ENCODE results near the gene ACTL9. TPM values are rescaled to one million over a fixed set of nuclear protein-coding genes. Genes with fewer than 3 reads are reported as not detected.

ACTL9 gene
- total RNA-seq, 1 experiment from 2014 or later: not detected

DNA sequence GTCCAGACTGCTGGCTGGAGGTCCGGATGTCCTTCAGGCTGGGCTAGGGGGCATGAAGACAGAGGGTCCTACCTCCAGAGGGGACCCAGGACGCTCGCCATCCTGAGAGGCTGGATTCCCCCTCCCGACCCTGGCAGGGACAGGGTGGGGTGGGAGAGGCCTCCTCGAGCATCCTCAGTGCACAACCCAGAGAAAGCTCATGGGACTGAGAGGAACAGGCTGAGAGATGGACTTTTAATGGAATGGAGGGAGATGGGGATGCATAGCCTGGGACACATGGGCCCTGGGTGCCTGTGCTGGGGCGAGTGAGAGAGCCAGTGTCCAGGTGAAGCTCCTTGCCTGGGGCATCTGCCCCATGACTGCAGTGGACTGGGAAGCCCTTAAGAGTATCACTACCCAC is 3.1 kb downstream of the ACTL9 start:
- in situ Hi-C loops (cut with HindIII; ENCODE audit: low pct_unique_long_range_greater_than_20kb, low sequenced_read_pairs): no loop called here
- DNase-seq (ENCODE audit: low read depth): no peak

DNA sequence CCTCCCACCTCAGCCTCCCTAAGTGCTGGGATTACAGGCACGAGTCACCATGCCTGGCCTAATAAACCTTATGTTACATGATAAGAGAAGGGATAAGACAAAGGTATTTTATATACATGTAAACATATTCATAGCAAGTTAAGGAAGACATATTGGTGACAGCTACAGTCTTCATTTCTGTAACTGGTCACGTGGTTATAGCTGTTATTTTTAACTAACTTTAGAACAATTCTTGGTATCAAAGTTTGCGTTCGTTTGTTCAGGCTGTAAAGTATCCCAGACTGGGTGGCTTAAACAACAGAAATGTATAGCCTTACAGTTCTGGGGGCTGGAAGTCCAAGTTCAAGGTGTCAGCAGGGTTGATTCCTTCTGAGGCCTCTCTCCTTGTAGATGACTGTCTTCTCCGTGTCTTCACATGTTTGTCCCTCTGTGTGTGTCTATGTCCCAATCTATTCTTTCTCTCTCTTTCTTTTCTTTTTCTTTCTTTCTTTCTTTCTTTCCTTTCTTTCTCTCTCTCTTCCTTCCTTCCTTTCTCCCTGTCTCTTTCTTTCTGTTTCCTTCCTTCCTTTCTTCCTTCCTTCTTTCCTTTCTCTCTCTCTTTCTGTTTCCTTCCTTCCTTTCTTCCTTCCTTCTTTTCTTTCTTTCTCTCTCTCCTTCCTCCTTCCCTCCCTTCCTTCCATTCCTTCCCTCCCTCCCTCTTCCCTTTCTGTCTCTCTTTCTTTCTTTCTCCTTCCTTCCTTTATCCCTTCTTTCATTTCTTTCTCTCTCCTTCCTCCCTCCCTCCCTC is 7.6 kb downstream of the ACTL9 start:
- DNase-seq (ENCODE audit: low read depth): no peak
- in situ Hi-C loops (cut with HindIII; ENCODE audit: low pct_unique_long_range_greater_than_20kb, low sequenced_read_pairs): no loop called here

DNA sequence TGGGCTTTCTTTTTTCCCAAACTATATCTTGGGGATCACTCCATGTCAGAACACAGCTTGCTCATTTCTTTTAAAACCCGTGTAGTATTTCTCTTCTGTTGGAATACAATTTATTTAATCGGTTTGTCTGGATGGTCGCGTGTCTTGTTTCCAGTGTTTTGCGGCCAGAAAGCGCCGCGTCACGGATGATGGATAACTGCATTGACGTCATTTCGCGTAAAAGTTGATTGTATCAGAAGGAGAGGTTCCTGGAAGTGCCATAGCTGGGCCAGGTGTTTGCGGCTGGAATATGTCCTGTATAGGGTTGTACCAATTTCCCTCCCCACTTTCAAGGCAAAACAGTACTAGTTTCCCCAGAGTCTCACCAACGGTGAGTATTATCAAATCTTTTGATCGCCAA is 9.7 kb downstream of the ACTL9 start:
- in situ Hi-C loops (cut with HindIII; ENCODE audit: low pct_unique_long_range_greater_than_20kb, low sequenced_read_pairs): no loop called here
- DNase-seq (ENCODE audit: low read depth): no peak

DNA sequence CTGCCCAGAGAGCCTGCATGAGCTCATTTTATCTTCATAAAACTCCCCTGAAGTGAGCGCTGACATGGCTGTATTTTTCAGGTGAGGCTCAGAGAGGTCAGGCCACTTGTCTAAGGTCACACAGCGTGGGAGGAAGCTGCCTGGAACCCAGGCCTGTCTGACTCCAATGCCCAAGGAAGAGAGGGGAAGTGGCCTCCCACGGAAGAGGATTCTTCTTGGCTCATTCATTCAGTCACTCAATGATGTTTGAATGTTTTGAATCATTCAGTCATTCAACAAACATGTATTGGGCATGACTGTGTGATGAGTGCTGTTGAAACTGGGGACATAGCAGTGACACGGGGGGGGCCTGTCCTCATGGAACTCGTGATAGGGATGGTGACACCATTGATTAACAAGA is 12.0 kb downstream of the ACTL9 start:
- in situ Hi-C loops (cut with HindIII; ENCODE audit: low pct_unique_long_range_greater_than_20kb, low sequenced_read_pairs): no loop called here
- no peak for DNase-seq (ENCODE audit: low read depth)

DNA sequence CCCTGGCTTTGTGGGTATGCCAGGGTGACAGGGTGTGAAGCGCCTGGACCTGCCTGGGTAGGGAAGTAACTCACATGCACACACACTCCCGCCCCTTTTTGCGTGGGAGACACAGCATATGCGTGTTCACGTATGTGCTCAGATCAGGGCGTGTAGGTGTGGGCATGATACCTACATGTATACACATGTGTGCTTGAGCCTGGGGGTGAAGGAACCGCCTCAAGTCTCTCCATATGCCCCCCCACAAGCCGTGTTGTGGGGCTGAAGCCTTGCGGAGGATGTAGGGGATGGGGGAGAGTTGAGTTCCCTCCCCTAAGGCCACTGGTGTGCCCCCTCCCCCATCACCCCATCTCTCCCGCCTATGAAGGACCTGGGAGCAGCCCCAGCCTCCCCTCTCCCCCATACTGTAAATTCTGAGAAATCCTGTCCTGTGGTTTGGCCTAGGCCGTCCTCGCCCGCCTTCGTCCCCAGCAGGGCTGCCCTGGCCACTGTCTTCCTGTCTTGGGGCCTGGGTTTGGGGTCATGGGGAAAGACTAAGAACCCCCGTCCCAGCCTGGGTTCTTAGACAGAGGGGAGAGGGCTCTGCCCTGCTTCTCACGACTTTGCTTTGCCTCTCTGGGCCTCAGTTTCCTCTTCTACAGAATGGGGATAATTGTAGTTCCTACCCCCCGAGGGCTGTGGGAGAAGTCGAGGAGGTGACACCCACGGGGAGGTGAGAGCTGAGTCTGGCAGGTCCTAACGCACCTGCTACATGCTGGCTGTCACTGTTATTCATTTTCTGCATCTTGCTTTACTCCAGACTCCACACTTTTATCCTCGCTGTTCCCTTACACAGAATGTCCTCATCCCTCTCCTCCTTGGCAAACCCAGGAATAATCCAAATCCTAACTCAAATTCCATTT is 14.3 kb downstream of the ACTL9 start:
- in situ Hi-C loops (cut with HindIII; ENCODE audit: low pct_unique_long_range_greater_than_20kb, low sequenced_read_pairs): no loop called here

DNA sequence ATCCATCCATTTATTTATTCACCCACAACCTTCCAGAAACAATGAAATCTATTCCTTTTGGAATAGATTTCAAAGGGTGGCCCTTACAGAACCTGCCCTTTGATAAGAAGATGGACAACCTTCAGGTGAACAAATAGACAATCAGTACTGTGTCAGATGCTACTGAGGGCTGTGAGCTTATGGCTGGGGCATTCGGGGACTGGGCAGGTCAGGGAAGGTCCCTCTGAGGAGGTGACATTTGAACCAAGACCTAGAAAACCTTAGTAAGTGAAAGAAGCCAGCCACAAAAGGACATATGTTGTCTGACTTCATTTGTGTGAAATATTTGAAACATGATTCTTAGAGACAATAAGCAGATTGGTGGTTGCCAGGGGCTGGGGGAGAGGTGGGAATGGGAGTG is 15.7 kb downstream of the ACTL9 start:
- DNase-seq (ENCODE audit: low read depth): no peak
- in situ Hi-C loops (cut with HindIII; ENCODE audit: low pct_unique_long_range_greater_than_20kb, low sequenced_read_pairs): no loop called here

More for the DNA sequence above, 14.3 kb downstream of the ACTL9 start:
- DNase-seq (ENCODE audit: low read depth): no peak

DNA sequence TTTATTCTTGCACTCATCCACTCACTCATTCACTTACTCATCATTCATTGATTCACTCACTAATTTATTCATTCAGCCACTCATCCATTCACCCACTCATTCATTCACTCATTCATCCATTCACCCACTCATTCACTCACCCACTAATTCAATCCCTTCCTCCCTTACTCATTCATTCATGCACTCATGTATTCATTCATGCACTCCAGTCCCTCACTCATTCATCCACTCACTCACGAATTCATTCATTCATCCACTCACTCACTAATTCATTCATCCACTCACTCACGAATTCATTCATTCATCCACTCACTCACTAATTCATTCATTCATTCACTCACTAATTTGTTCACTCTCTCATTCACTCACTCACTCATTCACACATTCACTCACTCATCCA is 16.1 kb downstream of the ACTL9 start:
- no peak for DNase-seq (ENCODE audit: low read depth)
- in situ Hi-C loops (cut with HindIII; ENCODE audit: low pct_unique_long_range_greater_than_20kb, low sequenced_read_pairs): no loop called here

DNA sequence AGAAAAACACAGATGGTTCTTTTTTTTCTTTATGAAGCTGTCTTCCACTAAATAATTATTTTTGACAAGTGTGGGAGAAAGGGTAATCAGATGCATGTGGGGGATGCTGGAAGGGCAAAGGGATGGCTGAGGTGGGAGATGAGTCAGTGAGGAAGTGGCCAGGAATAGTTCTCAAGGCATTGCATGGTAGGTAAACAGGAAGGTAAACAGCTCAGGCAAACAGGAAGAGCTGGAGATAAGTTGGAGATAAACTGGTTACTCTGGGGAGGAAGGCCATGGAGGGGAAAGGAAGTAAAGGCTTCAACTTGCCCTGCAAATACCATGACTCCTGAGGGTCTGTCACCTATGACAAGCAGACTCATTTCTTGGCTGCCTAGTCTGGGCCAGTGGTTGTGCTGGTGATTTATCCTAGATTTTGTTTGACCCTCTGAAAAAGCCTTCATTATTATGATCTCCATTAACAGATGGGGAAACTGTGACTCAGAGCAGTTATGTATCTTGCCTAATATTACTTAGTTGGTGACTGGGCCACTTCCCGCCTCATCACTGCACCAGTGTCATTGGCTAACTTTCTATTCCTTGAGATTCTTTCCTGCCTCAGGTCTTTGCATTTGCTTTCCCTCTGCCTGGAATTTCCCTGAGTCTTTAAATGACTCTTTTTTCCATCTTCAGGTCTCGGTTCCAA is 17.1 kb downstream of the ACTL9 start:
- in situ Hi-C loops (cut with HindIII; ENCODE audit: low pct_unique_long_range_greater_than_20kb, low sequenced_read_pairs): no loop called here
- DNase-seq (ENCODE audit: low read depth): no peak

DNA sequence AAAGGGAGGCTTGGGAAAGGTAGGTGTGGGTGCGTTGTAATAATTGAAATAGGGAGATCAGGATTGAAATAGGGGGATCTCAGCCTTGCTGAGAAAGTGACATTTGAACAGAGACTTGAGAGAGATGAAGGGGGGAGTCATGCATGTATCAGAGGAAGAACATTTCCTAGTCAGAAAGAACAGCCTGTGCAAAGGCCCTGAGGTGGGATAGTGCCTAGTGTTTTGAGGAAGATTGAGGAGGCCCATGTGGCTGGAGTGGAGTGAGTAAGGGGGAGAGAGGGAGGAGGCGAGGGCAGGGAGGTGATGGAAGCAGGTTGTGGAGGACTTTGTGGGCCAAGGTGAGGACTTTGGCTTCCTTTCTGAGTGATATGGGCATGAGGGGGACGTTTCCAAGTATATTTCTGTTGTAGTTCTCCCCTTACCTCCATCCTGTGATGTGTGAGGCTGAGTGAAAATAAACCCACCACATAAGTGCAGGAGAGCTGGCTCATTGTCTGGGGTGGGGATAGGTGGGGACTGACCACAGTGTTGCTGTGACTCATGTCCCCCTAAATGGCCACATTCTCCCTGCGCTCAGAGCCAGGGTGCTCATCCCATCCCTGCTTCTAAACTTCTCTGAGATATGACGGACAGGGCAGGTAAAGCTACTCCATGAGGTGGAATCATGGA is 17.8 kb downstream of the ACTL9 start:
- in situ Hi-C loops (cut with HindIII; ENCODE audit: low pct_unique_long_range_greater_than_20kb, low sequenced_read_pairs): no loop called here

DNA sequence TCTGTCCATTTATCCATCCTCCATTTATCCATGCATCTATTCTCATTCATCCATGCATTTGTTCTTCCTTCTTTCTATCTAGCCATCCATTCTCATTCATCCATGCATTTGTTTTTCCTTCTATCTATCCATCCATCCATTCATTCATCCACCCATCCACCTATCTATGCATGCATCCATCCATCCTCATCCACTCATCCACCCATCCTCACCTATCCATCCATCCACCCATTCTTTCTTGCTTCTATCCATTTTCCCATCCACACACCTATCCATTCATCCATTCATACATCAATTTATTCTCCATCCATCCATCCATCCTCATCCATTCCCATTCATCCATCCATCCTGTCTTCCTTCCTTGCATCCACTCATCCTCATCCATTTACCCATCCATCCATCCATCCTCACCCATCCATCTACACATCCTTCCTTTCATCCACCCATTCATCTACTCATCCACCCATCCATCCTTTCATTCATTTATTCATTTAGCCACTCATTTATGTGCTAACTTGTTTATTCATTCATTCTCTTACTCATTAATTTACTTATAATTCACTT is 20.3 kb downstream of the ACTL9 start:
- in situ Hi-C loops (cut with HindIII; ENCODE audit: low pct_unique_long_range_greater_than_20kb, low sequenced_read_pairs): no loop called here
- no peak for DNase-seq (ENCODE audit: low read depth)

More for the DNA sequence above, 17.8 kb downstream of the ACTL9 start:
- DNase-seq (ENCODE audit: low read depth): no peak

DNA sequence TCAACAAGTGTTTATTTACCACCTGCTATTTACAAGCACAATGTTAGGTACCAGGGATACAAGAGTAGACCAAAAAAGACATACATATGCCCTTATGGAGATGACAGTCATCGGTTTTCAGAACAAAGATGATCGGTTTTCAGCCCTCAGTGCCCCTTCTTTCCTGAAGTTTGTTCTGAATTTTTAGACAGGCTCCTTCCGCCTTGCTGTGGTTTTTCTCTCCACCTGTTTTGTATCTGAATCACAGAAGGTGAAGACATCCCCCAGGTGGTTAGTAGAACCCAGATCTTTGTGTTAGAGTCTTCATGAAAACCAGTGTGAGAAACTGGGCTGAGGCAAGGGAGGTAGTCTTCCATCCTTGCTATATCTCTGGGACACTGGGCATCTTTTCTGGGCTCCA is 23.5 kb downstream of the ACTL9 start:
- in situ Hi-C loops (cut with HindIII; ENCODE audit: low pct_unique_long_range_greater_than_20kb, low sequenced_read_pairs): no loop called here
- DNase-seq (ENCODE audit: low read depth): no peak

DNA sequence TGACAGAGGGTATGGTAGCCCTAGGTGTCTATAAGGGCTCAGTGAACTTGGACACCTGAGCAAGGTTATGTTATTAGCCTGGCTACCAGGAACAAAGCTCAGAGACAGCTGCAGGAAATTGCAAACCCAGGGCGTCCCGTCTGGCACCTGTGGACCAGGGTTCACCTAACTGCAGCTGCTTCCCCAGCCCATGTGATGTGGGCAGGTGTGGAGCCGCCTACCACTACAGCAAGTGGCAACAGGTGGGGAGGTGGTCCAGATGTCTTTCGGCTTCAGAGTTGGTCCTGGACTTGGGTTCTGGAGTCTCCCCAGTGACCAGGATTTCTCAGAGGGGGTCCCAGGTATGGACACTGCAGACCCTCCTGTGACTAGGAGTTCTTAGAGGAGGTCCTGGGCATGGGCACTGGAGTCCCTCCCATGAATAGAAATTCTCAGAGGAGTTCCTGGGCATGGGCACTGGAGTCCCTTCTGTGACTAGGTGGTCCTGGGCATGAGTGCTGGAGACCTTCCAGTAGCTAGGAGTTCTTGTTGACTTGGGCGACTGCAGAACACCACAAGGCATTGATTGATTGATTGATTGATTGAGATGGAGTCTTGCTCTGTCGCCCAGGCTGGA is 25.2 kb downstream of the ACTL9 start:
- in situ Hi-C loops (cut with HindIII; ENCODE audit: low pct_unique_long_range_greater_than_20kb, low sequenced_read_pairs): no loop called here
- DNase-seq (ENCODE audit: low read depth): no peak

DNA sequence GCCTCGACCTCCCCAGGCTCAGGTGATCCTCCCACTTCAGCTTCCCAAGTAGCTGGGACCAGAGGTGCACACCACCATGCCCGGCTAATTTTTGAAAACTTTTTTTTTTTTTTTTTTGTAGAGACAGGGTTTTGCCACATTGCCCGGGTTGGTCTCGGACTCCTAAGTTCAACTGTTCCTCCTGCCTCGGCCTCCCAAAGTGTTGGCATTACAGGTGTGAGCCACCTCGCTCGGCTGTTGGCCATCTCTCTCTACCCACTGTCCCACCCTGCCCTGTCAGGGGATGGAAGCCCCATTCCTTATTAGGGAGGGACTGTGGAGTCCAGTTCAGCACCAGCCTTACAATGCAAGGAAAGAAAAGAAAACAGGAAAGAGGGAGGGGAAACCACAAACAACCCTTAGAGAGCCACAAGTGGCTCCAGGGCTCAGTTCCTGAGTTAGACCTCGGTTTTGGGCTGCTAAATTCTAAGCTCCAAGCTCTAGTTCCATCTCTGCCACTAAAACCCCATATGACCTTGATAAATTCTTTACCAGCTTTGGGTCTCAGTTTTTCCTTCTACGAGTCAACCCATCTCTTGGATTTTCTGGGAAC is 31.7 kb downstream of the ACTL9 start:
- in situ Hi-C loops (cut with HindIII; ENCODE audit: low pct_unique_long_range_greater_than_20kb, low sequenced_read_pairs): no loop called here
- no peak for DNase-seq (ENCODE audit: low read depth)

DNA sequence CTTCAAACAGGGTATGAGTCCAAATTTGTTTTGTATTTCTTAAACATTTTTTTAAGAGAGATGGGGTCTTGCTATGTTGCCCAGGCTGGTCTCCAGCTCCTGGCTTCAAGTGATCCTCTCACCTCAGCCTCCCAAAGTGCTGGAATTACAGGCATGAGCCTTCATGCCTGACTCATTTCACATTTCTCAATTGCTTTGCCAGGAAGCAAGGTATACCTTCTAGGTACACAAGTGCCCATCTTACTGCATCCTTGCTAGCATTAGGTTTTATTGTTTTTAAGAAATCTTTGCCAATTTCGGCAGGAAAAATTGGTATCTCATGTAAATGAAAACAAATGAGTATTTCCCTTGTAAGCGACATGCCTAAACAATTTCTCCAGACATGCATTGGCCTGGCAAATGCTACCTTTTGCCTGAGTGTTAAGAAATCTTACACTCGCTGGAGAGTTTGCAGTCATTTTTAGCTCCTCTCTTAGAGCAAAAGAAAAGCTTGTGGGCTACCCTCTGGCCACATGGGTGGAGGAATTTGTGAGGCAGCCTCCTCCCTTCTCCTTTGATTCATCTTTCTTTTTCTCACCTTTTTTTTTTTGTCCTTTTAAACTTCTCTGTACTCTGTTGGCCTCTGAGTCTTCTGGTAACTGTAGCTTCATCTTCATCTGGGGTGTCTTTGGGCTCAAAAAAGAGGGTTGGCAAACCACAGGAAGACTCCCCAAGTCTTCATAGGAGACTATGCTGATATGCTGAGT is 33.0 kb downstream of the ACTL9 start:
- in situ Hi-C loops (cut with HindIII; ENCODE audit: low pct_unique_long_range_greater_than_20kb, low sequenced_read_pairs): no loop called here
- DNase-seq (ENCODE audit: low read depth): no peak

DNA sequence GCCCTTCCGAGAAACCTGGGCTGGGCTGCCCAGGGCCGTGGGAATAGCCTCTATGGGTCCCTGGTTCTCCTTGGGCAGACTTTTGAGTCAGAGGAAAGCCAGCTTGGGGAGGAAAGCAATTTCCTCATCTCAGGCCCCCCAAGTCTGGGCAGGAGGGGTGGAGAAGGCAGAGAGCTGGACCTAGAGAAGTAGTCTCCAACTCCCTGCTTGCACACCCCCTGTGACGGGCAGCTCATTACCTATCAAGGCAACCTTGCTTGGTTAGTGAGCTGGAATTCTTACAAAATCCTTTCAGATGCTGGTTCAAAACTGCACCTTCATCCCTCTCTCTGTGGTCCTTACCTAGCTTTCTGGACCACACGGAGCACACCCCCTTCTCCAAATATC is 33.9 kb downstream of the ACTL9 start:
- in situ Hi-C loops (cut with HindIII; ENCODE audit: low pct_unique_long_range_greater_than_20kb, low sequenced_read_pairs): no loop called here
- no peak for DNase-seq (ENCODE audit: low read depth)

DNA sequence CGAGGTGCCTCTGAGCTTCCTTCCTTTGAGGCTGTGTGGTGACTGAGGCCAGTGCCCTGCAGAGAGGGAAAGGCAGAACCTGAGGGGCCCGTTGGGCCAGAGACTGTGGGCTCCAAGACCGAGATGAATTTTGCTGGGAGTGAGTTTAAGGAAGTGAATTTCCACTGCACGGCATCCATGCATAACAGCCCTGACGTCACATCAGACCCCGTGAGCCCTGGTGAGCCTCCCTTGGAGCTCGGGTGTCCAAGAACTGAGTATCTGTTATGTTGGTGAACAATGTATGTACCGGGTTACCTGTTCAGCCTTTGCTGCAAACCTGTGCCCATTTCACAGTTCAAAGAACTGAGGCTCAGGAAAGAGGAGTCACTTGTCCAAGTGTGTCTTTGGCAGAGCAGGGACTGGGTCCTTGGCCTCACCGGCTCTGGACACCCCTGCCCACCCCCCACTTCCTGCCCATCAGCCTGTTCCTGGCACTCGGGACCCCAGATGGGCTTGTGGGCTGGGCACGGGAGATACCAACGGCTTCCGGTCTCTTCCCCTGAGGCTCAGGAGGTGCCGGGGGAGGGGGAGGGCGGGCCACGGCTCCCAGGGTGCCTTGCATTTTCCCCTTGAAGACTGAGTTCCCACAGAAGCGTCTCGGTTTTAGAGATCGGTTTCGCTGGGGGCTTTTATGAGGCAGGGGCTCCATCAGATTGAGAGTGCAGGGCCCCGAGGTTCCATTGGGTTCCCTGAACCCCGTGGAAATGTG is 34.5 kb downstream of the ACTL9 start:
- in situ Hi-C loops (cut with HindIII; ENCODE audit: low pct_unique_long_range_greater_than_20kb, low sequenced_read_pairs): no loop called here
- DNase-seq (ENCODE audit: low read depth): no peak

All from Caki2 (cell line).